ENCODE measurements around the gene TMEM120A.

- no peak for TF ChIP-seq FOXJ3 (CRISPR knock-in tag; IDR thresholded peaks at IDR 0.05)
- TF ChIP-seq MAX (IDR thresholded peaks at IDR 0.05; ENCODE audit: low read depth), result no peak
- TF ChIP-seq POLR2AphosphoS5 (IDR thresholded peaks at IDR 0.05; ENCODE audit: low read depth, low read length), result no peak
- TF ChIP-seq CTCF (IDR thresholded peaks at IDR 0.05), result no peak
- TF ChIP-seq YY1 (IDR thresholded peaks at IDR 0.05; ENCODE audit: low read depth), result no peak
- TF ChIP-seq PBX3 (IDR thresholded peaks at IDR 0.05), result no peak
- TF ChIP-seq GABPA (IDR thresholded peaks at IDR 0.05; ENCODE audit: low read depth), result no peak
- no peak for TF ChIP-seq TCF12 (IDR thresholded peaks at IDR 0.05)
- TF ChIP-seq FOXM1 (IDR thresholded peaks at IDR 0.05; ENCODE audit: low read depth), result no peak
- TF ChIP-seq SMC3 (IDR thresholded peaks at IDR 0.05; ENCODE audit: low read depth, low read length), result no peak
- no peak for TF ChIP-seq USF2 (IDR thresholded peaks at IDR 0.05; ENCODE audit: borderline replicate concordance, low read depth, low read length)
- no peak for TF ChIP-seq REST (IDR thresholded peaks at IDR 0.05; ENCODE audit: low read depth, low read length)
- no peak for TF ChIP-seq TAF1 (IDR thresholded peaks at IDR 0.05; ENCODE audit: borderline replicate concordance, low read depth, low read length)
- TF ChIP-seq CHD2 (IDR thresholded peaks at IDR 0.05; ENCODE audit: low read length, partially characterized antibody), result no peak
These were observed 23.0 kb downstream of the TMEM120A start for GRCh38 chr7:75971309-75971960.

All from SK-N-SH (cell line).